Muscle layer of duodenum (tissue), 2 donors: ENCODE results near the gene MERTK.
"Not testable (repeated sequence)": the region's sequence is repeated elsewhere in the genome, so short reads cannot be mapped to it uniquely, and the experiment has no call there.

Experiments
- H3K27ac ChIP-seq: one replicate; pipeline ENCODE4 v1.7.0; 2013; ENCODE audit warnings: mild to moderate bottlenecking, low read length
- H3K27me3 ChIP-seq: one replicate; pipeline ENCODE4 v1.7.0; 2013; ENCODE audit warnings: low read depth, mild to moderate bottlenecking, control low read depth, low read length
- H3K36me3 ChIP-seq, 2 donors: one replicate each; pipeline ENCODE4 v1.7.0; 2013; ENCODE audit warnings: low read length in 2 of 2, control low read depth in 1 of 2, mild to moderate bottlenecking in 1 of 2; ENCODE audit not compliant: insufficient read depth in 2 of 2, control insufficient read depth in 1 of 2
- H3K4me1 ChIP-seq, 2 donors: one replicate each; pipeline ENCODE4 v1.7.0; 2013; ENCODE audit warnings: low read length in 2 of 2, mild to moderate bottlenecking in 2 of 2, control low read depth in 1 of 2, moderate library complexity in 1 of 2; ENCODE audit not compliant: insufficient read depth in 2 of 2, control insufficient read depth in 1 of 2
- H3K4me3 ChIP-seq, 2 donors: one replicate each; pipeline ENCODE4 v1.7.0; 2013; ENCODE audit warnings: low read length in 2 of 2, low read depth in 1 of 2, mild to moderate bottlenecking in 1 of 2
- H3K9me3 ChIP-seq, 2 donors: one replicate each; pipeline ENCODE4 v1.7.0; 2013; ENCODE audit warnings: low read length in 2 of 2, control low read depth in 1 of 2, mild to moderate bottlenecking in 1 of 2; ENCODE audit not compliant: control insufficient read depth in 1 of 2
- donor health status: healthy.

Gene MERTK

GRCh38 chr2:112062894-112063293, 164.5 kb downstream of the MERTK start:
- no peaks in the 10 kb centered on the region for H3K9me3 ChIP-seq
- no peak overlapping the region for H3K4me3 ChIP-seq
- H3K4me1 ChIP-seq = no peaks in the 10 kb centered on the region
- H3K27ac ChIP-seq = no peak overlapping the region
- H3K36me3 ChIP-seq = peaks cover 29 to 33% of the 10 kb centered on the region in 2 donors
- H3K27me3 ChIP-seq = no peaks in the 10 kb centered on the region

- Histone ChIP-seq H3K36me3 (peaks cover 36 to 41% of the 10 kb centered on the region in 2 donors), H3K27ac (no peak overlapping the region), H3K27me3 (no peaks in the 10 kb centered on the region), H3K4me1 (no peaks in the 10 kb centered on the region), H3K4me3 (no peak overlapping the region), H3K9me3 (no peaks in the 10 kb centered on the region)
Measured at GRCh38 chr2:112065486-112065885, 167.1 kb downstream of the MERTK start.

GRCh38 chr2:112065966-112066365, 167.6 kb downstream of the MERTK start:
- H3K4me3 ChIP-seq = no peak overlapping the region
- H3K27ac ChIP-seq = no peak overlapping the region
- H3K27me3 ChIP-seq = no peaks in the 10 kb centered on the region
- no peaks in the 10 kb centered on the region for H3K9me3 ChIP-seq
- peaks cover 36 to 39% of the 10 kb centered on the region in 2 donors for H3K36me3 ChIP-seq
- H3K4me1 ChIP-seq = no peaks in the 10 kb centered on the region

- not testable (repeated sequence) for H3K9me3 ChIP-seq
Measured at GRCh38 chr2:112069794-112070193, 171.4 kb downstream of the MERTK start.

GRCh38 chr2:112073875-112074274, 175.5 kb downstream of the MERTK start:
- no peaks in the 10 kb centered on the region for H3K4me1 ChIP-seq
- H3K27ac ChIP-seq = no peak overlapping the region
- H3K36me3 ChIP-seq = peaks cover 20 to 24% of the 10 kb centered on the region in 2 donors
- no peaks in the 10 kb centered on the region for H3K27me3 ChIP-seq
- no peak overlapping the region for H3K4me3 ChIP-seq
- H3K9me3 ChIP-seq = no peaks in the 10 kb centered on the region

More at GRCh38 chr2:112069794-112070193, 171.4 kb downstream of the MERTK start:
- peaks cover 17 to 26% of the 10 kb centered on the region in 2 donors for H3K36me3 ChIP-seq
- H3K4me3 ChIP-seq, H3K4me1 ChIP-seq, H3K27ac ChIP-seq, H3K27me3 ChIP-seq: not testable (repeated sequence)

- Histone ChIP-seq H3K9me3 (no peaks in the 10 kb centered on the region), H3K27me3 (no peaks in the 10 kb centered on the region), H3K4me1 (no peaks in the 10 kb centered on the region), H3K36me3 (peaks cover 22 to 29% of the 10 kb centered on the region in 2 donors), H3K27ac (no peak overlapping the region), H3K4me3 (no peak overlapping the region)
Measured at GRCh38 chr2:112074506-112074905, 176.1 kb downstream of the MERTK start.

- H3K27ac ChIP-seq = peak overlapping the region; percentile 23
Measured at GRCh38 chr2:112075490-112076260, 177.3 kb downstream of the MERTK start.

GRCh38 chr2:112077814-112078213, 179.4 kb downstream of the MERTK start:
- Histone ChIP-seq H3K36me3 (peaks cover 36 to 47% of the 10 kb centered on the region in 2 donors), H3K27me3 (no peaks in the 10 kb centered on the region), H3K4me1 (no peaks in the 10 kb centered on the region), H3K27ac (no peak overlapping the region), H3K4me3 (no peak overlapping the region), H3K9me3 (no peaks in the 10 kb centered on the region)

More at GRCh38 chr2:112075490-112076260, 177.3 kb downstream of the MERTK start:
- Histone ChIP-seq H3K36me3 (peaks cover 22 to 30% of the 10 kb centered on the region in 2 donors), H3K9me3 (no peaks in the 10 kb centered on the region), H3K4me1 (no peaks in the 10 kb centered on the region), H3K4me3 (no peak overlapping the region), H3K27me3 (no peaks in the 10 kb centered on the region)
